Astrocyte (in vitro differentiated cells and primary cell): ENCODE results near the gene PTPN1.

Experiments used
- EZH2 ChIP-seq: IDR thresholded peaks from 2 replicates; pipeline ENCODE4 v1.6.1; 2012; ENCODE audit warnings: mild to moderate bottlenecking, low read length, inconsistent platforms; ENCODE audit not compliant: insufficient read depth
- TF ChIP-seq, protein P1 (sequence below): IDR thresholded peaks from 2 replicates; pipeline ENCODE4 v1.5.1; 2011; ENCODE audit warnings: low read depth, mild to moderate bottlenecking, inconsistent platforms, low read length, moderate library complexity; ENCODE audit not compliant: insufficient read depth

- TF ChIP-seq EZH2 = no peak
- TF ChIP-seq, protein P1, sequence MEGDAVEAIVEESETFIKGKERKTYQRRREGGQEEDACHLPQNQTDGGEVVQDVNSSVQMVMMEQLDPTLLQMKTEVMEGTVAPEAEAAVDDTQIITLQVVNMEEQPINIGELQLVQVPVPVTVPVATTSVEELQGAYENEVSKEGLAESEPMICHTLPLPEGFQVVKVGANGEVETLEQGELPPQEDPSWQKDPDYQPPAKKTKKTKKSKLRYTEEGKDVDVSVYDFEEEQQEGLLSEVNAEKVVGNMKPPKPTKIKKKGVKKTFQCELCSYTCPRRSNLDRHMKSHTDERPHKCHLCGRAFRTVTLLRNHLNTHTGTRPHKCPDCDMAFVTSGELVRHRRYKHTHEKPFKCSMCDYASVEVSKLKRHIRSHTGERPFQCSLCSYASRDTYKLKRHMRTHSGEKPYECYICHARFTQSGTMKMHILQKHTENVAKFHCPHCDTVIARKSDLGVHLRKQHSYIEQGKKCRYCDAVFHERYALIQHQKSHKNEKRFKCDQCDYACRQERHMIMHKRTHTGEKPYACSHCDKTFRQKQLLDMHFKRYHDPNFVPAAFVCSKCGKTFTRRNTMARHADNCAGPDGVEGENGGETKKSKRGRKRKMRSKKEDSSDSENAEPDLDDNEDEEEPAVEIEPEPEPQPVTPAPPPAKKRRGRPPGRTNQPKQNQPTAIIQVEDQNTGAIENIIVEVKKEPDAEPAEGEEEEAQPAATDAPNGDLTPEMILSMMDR = no peak
Observed at GRCh38 chr20:50632701-50633100, 122.5 kb downstream of the PTPN1 start.
